Endothelial cell of umbilical vein (primary cell): ENCODE results near the gene PCDH15.

ENCODE experiments used
- POLR2A ChIP-seq: IDR thresholded peaks from 2 replicates; pipeline ENCODE4 v1.6.1; 2012; ENCODE audit warnings: low read depth, mild to moderate bottlenecking, control low read depth, low read length
- POLR2AphosphoS5 ChIP-seq: IDR thresholded peaks from 2 replicates; pipeline ENCODE4 v1.6.1; 2012; ENCODE audit warnings: low read depth, mild to moderate bottlenecking, control low read depth, low read length, moderate library complexity; ENCODE audit not compliant: insufficient read depth

GRCh38 chr10:54011117-54011516, 789.9 kb downstream of the PCDH15 start:
- TF ChIP-seq POLR2A: no peak
- TF ChIP-seq POLR2AphosphoS5: no peak
